HEK293T (cell line): ENCODE measurements around the gene SNHG17.

Experiments
- CTCF ChIA-PET: fragments of 350-600 bp; formaldehyde crosslinking; extraction: SDS; loops from one replicate; lab custom pipeline; 2021; ENCODE audit warnings: antibody characterized with exemption, inconsistent platforms; lab: Yijun Ruan, JAX
- POLR2A ChIA-PET: fragments of 350-600 bp; formaldehyde crosslinking; extraction: SDS; loops from one replicate; lab custom pipeline; 2020; ENCODE audit warnings: antibody characterized with exemption, inconsistent platforms; lab: Yijun Ruan, JAX
- DNase-seq: peaks from one replicate; pipeline ENCODE4 v3.0.0; 2012; ENCODE audit warnings: mixed read lengths; ENCODE audit errors: extremely low spot score
- ARNT ChIP-seq: fragments of 450-650 bp; IDR thresholded peaks from 2 replicates; pipeline ENCODE4 v1.6.1; 2017; ENCODE audit warnings: mild to moderate bottlenecking
- BHLHE40 ChIP-seq: fragments of 450-650 bp; IDR thresholded peaks from 2 replicates; pipeline ENCODE4 v1.6.1; 2016; ENCODE audit warnings: mild to moderate bottlenecking, moderate library complexity, borderline replicate concordance
- CTBP1 ChIP-seq: fragments of 450-650 bp; IDR thresholded peaks from 2 replicates; pipeline ENCODE4 v1.6.1; 2016; ENCODE audit warnings: borderline replicate concordance
- ELF4 ChIP-seq: fragments of 450-650 bp; IDR thresholded peaks from 2 replicates; pipeline ENCODE4 v1.6.1; 2017; ENCODE audit warnings: antibody characterized with exemption
- FOXA1 ChIP-seq: fragments of 450-650 bp; IDR thresholded peaks from 2 replicates; pipeline ENCODE4 v1.6.1; 2016; ENCODE audit warnings: mild to moderate bottlenecking
- FOXK2 ChIP-seq: fragments of 450-650 bp; IDR thresholded peaks from 2 replicates; pipeline ENCODE4 v1.6.1; 2016; ENCODE audit warnings: mild to moderate bottlenecking
- FOXM1 ChIP-seq: fragments of 450-650 bp; IDR thresholded peaks from 2 replicates; pipeline ENCODE4 v1.6.1; 2017; ENCODE audit warnings: mild to moderate bottlenecking, borderline replicate concordance
- HDGF ChIP-seq: fragments of 450-650 bp; IDR thresholded peaks from 2 replicates; pipeline ENCODE4 v1.6.1; 2017; ENCODE audit warnings: antibody characterized with exemption, borderline replicate concordance
- L3MBTL2 ChIP-seq: fragments of 450-650 bp; conservative IDR thresholded peaks from 2 replicates; pipeline ENCODE4 v1.6.1; 2016; ENCODE audit warnings: mild to moderate bottlenecking
- LEF1 ChIP-seq: fragments of 450-650 bp; IDR thresholded peaks from 2 replicates; pipeline ENCODE4 v1.6.1; 2017; ENCODE audit warnings: mild to moderate bottlenecking, borderline replicate concordance
- NFRKB ChIP-seq: fragments of 450-650 bp; IDR thresholded peaks from 2 replicates; pipeline ENCODE4 v1.6.1; 2016; ENCODE audit warnings: mild to moderate bottlenecking, moderate library complexity
- SP1 ChIP-seq: fragments of 450-650 bp; IDR thresholded peaks from 2 replicates; pipeline ENCODE4 v1.6.1; 2017
- SUZ12 ChIP-seq: fragments of 450-650 bp; IDR thresholded peaks from 2 replicates; pipeline ENCODE4 v1.6.1; 2016; ENCODE audit warnings: mild to moderate bottlenecking
- TARDBP ChIP-seq: fragments of 450-650 bp; IDR thresholded peaks from 2 replicates; pipeline ENCODE4 v1.6.1; 2016
- ZNF384 ChIP-seq: fragments of 450-650 bp; IDR thresholded peaks from 2 replicates; pipeline ENCODE4 v1.6.1; 2016
- TF ChIP-seq, protein P1 (sequence below): fragments of 450-650 bp; IDR thresholded peaks from 2 replicates; pipeline ENCODE4 v1.6.1; 2016

SNHG17 gene

DNA sequence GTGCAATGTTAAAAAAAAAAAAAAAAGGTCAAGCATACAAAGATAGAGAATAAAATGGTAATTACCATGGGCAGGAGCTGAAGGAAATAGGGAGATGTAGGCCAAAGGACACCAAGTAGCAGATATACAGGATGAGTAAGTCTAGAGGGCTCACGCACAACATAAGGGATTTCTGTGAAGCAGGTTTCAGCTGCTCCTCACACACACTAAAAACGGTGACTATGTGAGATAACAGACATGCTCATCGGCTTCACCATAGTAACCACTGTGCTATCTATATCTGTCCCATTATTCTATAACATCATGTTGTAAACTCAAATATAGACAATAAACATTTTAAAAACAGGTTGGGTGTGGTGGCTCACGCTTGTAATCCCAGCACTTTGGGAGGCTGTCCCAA lies 11.6 kb downstream of the SNHG17 start:
- TF ChIP-seq HDGF (no peak), FOXK2 (no peak), SUZ12 (no peak), ZNF384 (no peak), ARNT (no peak), SP1 (no peak)
- no peak for DNase-seq
- CTCF ChIA-PET = no interaction called here
- POLR2A ChIA-PET = interaction anchor here (2.6 kb wide), 1 partner anchor 11 kb away, joined by 25 read pairs; the partner anchor contains the start of gene SNHG17

DNA sequence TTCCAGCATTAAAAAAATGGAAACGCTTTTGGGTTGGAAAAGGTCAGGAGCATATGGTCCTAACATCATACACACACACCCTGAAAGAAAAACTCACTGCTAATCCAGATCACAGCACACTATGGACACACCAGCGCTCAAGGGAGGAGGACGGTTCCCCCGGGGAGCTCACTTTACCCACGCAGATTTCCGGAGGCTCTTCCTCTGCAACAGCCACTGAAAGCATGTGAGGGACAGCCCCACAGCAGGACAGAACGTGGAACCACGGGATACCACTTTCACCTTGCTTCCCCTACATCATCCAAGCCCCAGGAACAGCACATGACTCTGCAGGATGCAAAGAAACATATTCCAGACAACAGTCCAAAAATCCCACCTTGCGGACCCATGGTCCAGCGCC lies 13.2 kb downstream of the SNHG17 start:
- DNase-seq = no peak
- ChIA-PET POLR2A (interaction anchor here (2.7 kb wide), 1 partner anchor 13 kb away, joined by 9 read pairs; the partner anchor contains the start of gene SNHG17), CTCF (no interaction called here)
- no peak for TF ChIP-seq HDGF
- no peak for TF ChIP-seq SP1
- no peak for TF ChIP-seq FOXK2
- TF ChIP-seq ELF4 = no peak
- TF ChIP-seq, protein P1, sequence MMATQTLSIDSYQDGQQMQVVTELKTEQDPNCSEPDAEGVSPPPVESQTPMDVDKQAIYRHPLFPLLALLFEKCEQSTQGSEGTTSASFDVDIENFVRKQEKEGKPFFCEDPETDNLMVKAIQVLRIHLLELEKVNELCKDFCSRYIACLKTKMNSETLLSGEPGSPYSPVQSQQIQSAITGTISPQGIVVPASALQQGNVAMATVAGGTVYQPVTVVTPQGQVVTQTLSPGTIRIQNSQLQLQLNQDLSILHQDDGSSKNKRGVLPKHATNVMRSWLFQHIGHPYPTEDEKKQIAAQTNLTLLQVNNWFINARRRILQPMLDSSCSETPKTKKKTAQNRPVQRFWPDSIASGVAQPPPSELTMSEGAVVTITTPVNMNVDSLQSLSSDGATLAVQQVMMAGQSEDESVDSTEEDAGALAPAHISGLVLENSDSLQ = no peak
- TF ChIP-seq ARNT = no peak
- no peak for TF ChIP-seq FOXA1
- TF ChIP-seq BHLHE40 = no peak
- TF ChIP-seq ZNF384 = no peak
- no peak for TF ChIP-seq SUZ12
- TF ChIP-seq L3MBTL2 = no peak
- TF ChIP-seq NFRKB = no peak
- no peak for TF ChIP-seq FOXM1
- TF ChIP-seq LEF1 = no peak
- no peak for TF ChIP-seq TARDBP
- TF ChIP-seq CTBP1 = no peak

DNA sequence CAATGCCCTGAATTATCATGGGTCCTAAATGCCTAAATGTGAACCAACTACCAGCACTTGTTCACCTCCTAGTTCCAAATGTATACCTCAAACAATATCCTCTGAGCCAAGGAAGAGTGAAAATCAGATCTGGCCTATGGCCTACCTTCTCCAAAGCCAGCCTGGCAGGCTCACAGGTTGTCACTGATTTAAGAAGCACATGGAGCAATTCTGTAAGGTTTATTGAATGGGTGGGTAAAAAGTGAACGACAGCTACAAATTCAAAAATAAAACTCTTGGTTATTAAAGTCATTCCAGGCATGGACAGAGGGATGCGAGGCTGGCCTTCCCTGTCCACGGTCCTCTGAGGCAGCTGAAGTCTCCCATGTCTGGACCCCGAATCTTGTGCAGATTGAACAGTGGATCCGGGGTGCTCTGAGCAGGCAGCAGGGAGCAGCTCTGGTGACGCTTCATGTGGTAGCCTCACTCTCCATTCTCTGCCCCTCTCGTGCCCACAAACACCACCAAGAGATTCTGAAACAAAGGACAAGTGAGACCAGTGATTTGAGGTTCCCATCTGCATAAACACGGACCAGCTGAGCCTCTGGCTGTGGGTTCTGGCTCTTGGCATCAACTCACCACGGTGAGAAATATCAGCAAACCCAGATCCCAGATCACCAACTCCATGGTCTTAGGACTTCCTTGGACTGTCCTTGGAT lies 14.6 kb downstream of the SNHG17 start:
- DNase-seq = no peak
- TF ChIP-seq ELF4 = no peak
- no peak for TF ChIP-seq L3MBTL2
- CTCF ChIA-PET = no interaction called here
- POLR2A ChIA-PET = interaction anchor here (1.3 to 2.7 kb wide), 2 partner anchors 15 to 25 kb away, joined by 4 to 9 read pairs; partner anchors contain the start of gene SNHG17

DNA sequence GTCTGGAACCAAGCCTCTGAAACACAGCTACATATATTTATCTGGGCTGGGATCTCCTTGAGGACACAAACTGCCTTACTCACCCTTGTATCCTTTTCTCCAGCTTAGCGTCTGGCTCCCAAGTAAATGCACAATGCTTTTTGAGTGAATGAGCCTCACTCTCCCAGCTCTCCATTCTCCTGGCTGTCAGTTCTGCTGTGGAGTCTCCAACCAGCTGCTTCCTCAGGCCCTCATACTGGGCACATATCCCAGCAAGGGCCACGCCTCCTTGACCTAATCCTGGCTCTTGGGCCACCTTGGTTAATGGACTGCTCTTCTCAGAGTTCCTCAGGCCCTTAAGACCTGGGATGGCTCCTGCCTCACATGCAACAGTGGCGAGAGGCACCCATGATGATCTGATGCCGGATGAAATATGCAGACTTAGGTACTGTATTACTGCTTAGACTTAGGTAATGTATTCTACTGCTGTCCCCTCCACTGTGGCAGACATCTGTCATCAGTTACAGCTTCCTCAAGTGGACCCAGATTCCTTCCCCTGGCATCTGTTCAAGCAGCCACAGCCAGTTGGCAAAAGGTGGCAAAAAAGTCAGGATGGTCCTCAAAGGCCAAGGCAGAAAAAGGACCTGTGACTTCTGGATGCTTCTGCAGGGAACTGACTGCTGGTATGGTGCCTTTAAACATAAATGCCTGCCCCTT lies 16.5 kb downstream of the SNHG17 start:
- POLR2A ChIA-PET = interaction anchor here (0.6 to 1.8 kb wide), 3 partner anchors 15 to 54 kb away, joined by 3 to 12 read pairs (median 5); partner anchors contain the start of genes RALGAPB and SNHG17
- CTCF ChIA-PET = interaction anchor here (1.0 to 1.3 kb wide), 2 partner anchors 10 to 16 kb away, joined by 3 to 5 read pairs; partner anchors contain the start of gene SNHG17
- DNase-seq = no peak
- TF ChIP-seq NFRKB (no peak), ARNT (no peak), HDGF (no peak), FOXA1 (no peak), BHLHE40 (no peak), TARDBP (no peak), LEF1 (no peak), ZNF384 (no peak), FOXM1 (no peak), FOXK2 (no peak), SP1 (no peak), CTBP1 (no peak), L3MBTL2 (no peak), ELF4 (no peak), SUZ12 (no peak)
- TF ChIP-seq, protein P1 = no peak

DNA sequence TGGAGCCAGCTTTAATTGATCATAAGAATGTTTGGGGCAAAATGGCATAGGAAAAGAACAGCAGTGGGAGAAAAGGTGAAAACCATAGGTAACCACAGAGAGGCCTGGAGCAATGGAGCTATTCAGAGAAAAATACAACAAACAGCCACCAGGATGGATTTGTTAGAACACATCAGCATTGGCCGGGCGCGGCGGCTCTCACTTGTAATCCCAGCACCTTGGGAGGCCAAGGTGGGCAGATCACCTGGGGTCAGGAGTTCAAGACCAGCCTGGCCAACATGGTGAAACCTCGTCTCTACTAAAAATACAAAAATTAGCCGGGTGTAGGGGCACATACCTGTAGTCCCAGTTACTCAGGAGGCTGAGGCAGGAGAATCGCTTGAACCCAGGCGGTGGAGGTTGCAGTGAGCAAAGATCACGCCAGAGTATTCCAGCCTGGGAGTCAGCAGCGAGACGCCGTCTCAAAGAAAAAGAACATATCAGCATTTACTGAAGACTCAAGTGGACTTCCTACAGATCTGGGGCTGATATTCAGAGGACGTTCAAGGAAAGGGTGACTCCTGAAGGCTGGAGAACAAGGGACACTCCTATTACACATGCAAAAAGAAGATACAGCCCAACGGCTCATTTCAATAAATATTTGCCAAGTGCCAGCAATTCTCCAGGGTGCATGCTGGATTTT lies 20.2 kb downstream of the SNHG17 start:
- POLR2A ChIA-PET = interaction anchor here (0.8 kb wide), 1 partner anchor 9 kb away, joined by 3 read pairs; no protein-coding TSS in a partner anchor
- CTCF ChIA-PET = interaction anchor here (0.6 kb wide), 1 partner anchor 18 kb away, joined by 3 read pairs; no protein-coding TSS in a partner anchor

More for the DNA sequence above, 20.2 kb downstream of the SNHG17 start:
- TF ChIP-seq FOXK2 (no peak), SP1 (no peak), L3MBTL2 (no peak)
- TF ChIP-seq, protein P1 = no peak
- no peak for DNase-seq
